ELR (cell line): ENCODE measurements around the gene POMZP3.
"Not testable (repeated sequence)": the region's sequence is repeated elsewhere in the genome, so short reads cannot be mapped to it uniquely, and the experiment has no call there.

ENCODE experiments used
- DNase-seq: peaks from one replicate; pipeline ENCODE4 v3.0.0-alpha.2; 2015; ENCODE audit warnings: low read depth

Gene POMZP3

DNA sequence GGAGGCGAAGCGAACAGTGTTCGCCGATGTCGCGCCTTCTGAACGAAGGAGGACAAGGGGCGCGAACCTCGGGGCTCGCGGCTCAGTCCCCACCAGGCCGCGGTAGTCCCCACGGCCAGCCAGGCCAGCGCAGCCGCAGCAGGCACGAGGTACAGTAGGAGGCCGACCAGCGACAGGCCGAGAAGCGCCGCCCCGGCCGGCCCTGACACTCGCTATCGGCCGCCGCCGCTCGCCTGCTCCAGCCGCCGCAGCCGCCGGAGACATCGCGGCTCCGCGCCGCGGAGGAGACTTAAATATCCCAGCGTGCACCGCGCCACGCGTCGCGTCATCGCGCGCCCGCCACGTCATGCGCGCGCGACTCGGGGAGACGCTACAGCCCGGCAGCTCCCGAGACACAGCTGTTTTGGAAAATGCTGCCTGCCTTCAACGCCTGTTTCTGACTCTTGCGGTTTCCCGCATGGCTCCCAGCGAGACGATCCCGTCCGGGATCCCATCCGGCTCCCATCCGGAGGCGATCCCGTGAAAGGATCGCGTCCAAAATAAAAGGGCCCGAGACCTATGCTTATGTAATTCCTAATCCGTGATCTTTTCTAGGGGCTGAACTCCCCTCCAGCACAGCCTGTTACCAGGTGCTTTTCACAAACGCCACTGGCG is at the start of gene POMZP3:
TSS of gene POMZP3 (minus strand) at position 291 of the 654 bp plus-strand sequence. CDS start 1,215 bp downstream, outside the sequence.
- peak; percentile 26 for DNase-seq

DNA sequence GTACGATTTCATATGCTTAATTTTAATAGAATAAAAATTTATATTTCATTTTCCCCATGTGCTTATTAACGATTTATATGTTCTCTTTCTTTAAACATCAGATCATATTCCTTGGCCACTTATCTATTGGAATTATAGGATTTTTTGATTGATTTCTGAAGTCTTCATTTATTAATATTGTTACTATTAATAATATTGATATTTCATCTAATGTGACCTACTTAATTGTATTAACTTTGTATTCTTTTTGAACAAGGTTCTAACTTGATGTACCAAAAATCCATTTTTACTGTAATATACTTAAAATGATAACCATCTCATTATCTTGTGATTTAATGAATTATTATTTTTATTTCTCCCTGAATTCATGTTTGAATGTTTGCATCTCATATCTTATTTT is 48.7 kb upstream of the POMZP3 start:
- not testable (repeated sequence) for DNase-seq

DNA sequence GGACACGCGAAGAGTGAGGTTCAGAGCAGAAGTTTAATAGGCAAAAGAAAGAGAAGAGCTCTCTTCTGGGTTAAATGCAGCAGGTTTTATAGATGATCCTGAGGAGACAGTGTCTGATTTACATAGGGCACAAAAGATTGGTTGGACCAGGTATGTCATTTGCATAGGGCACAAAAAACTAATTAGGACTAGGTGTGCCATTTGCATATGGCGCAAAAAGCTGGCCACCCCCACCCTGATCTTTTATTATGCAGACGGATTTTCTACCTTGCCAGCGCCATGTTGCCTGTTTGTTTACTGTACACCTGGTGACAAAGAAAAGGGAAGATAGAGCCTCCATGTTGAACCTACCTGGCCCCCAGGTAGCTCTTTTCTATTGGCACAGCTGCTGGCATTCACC is 46.3 kb upstream of the POMZP3 start:
- not testable (repeated sequence) for DNase-seq

DNA sequence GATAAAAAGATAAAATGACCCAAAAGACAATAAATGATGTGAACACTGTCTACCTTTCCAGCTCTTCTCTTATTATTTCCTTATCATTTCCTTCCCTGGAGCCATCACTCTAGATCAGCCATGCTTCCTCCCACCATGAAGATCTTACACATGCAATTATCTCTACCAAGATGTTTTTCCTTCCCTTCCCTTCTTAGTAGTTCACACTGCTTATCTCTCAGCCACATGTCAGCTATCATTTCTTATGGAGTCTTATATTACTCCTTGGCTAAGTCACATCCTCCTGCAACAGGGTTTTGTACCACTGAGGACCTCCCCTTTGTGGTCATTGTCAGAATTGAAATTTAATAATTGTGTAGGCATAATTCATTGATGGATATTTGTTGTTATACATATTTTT is 32.1 kb upstream of the POMZP3 start:
- DNase-seq, result not testable (repeated sequence)

DNA sequence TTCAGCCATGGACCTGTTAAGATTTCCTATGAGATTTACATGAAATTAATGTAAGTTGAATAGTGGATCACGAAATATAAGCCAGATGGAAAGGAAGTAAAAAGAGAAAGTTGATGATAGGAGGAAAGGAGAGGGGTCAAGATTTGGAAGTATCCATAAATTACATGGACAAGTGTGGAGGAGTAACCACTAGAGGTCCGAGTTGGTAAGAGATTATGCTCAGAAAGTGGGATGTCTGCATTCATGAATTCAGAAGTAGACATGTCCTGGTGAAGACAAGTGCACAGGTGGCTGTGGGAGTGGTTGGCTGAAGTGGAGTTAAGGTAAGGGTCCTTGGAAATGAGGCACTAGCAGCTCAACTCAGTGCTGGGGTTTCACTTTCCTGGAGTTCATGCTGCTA is 29.3 kb upstream of the POMZP3 start:
- peak; percentile 2 for DNase-seq

DNA sequence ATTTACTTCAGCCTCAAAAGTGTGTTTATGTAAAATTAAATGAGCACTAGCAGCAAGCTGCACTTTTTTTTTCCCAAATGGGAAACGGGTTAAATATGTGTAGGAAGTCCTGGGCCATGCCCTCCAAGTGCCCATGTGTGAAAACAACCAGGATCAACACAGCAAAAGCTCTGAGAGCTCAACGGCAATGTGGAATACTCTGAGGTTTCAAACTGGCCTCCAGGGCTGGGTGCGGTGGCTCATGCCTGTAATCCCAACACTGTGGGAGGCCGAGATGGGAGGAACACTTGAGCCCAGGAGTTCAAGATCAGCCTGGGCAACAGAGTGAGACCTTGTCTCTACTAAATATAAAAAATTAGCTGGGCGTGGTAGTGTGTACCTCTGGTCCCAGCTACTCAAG is 15.5 kb upstream of the POMZP3 start:
- DNase-seq, result not testable (repeated sequence)

DNA sequence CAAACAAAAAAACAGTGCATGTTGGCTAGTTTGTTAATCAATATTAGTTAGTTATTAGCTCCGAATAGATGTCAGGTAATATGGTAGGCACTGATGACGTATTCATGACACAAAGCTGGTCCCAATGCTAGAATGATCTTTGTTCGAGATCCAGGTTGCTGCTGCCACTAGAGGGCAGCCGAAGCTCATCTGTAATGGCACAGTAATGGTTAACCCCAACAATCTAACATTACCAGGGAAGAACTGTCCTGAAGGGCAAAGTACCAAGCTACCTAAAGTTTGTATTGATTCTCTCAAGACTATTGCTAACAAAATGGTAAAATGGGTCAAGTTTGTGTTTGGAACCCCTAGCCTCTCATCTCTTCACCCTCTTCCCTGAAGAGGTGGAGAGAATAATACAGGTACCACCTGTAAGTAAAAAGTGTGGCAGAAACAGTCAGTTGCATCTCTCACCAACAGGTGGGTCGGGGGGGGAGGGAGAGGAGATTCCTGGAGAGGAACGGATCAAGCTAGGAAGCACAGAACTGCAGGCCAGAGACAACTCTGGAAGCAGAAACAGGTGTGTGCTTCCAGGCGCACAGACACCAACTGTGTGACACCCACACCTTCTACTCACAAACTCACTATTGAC is 10.1 kb upstream of the POMZP3 start:
- not testable (repeated sequence) for DNase-seq

DNA sequence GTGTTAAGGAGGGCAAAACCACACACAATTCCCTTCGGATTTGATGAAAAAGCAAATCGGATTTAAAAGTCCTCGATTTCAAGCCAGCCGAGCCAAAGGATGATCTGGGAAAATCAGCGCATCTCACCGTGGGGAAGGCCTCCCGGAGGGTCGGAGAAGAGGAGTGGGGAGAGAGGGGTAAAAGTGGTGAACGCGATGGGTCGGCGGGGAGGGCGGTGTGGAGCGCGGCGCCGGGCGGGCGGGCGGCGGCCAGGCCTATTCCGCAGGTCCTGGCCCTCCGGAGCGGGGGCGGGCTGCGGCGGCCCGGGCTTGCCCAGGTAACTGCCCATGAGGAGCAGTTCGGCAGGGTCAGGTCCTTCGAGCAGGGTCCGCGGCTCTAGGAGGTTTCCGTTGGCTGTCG is 498 bp downstream of the POMZP3 start:
- DNase-seq, result peak; percentile 15

DNA sequence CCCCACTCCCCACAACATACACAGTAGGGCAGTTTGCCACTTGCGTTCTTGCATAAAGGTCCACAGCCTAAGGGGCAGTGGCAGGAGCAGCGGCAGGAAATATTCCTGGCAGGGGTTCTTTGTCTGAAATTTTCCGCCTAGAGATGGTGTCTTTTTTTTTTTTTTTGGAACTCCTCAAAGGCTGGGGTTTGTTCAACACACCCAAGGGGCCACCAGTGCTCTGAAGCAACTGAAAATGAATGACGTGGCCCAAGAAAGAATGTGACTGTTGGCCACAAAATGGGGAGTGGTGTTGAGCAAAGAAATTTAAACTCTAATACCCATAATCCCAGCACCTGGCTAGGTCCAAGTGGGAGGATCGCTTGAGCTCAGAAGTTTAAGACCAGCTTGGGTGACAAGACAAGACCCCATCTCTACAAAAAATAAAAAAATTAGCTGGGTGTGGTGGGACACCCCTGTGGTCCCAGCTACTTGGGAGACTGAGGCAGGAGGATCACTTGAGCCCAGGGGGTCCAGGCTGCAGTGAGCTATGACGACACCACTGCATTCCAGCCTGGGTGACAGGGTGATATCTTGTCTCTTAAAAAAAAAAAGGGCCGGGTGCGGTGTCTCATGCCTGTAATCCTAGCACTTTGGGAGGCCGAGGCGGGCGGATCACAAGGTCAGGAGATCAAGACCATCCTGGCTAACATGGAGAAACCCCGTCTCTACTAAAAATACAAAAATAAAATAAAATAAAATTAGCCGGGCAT is 7.5 kb downstream of the POMZP3 start:
- not testable (repeated sequence) for DNase-seq

DNA sequence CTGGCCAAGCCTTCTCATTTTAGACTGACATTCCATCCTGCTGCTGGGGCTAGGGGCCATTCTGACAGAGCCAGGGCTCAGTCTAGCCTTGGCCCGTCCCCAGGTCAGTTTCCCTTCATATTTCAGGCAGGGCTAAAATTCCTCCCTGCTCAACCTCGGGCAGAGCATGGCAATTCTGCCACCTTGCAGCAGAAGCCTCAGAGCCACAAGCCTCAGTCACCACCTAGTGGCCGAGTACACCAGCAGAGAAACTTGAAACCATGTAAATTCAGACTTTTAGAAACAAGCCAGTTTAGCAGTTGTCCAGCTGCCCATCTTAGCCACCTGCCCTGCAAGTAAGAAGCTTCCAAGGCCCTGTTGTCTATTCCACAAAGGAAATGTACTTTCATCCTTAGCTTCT is 13.3 kb downstream of the POMZP3 start:
- DNase-seq, result peak; percentile 75

DNA sequence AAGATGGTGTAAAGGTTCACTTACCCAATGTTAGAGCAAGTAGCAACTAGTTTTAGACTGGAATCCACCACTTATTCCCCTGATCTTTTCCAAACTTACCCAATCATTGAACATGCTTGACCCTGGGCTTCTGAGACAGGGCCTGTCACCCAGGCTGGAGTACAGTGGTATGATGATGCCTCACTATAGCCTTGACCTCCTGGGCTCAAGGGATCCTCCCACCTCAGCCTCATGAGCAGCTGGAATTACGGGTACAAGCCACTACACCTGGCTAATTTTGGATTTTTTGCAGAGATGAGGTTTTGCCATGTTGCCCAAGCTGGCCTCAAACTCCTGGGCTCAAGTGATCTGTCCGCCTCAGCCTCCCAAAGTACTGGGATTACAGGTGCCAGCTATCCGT is 14.8 kb downstream of the POMZP3 start:
- not testable (repeated sequence) for DNase-seq

DNA sequence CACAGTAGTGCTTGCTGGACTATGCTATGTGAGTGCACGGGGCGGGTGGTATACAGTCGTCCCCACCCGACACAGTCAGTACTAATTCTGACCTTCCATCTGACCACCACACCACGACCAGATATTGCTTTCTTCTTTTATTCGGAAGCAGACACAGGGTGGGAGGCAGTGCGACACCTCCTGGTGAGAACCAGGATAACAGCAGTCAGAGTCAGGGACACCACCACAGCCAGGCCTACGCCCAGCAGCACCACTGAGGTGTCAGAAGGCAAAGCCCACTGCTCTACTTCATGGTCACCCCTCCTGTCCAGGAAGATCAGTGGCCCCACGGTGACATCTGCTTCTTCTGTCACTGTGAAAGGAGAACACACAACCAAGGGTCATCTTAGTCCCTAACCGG is 17.2 kb downstream of the POMZP3 start:
- not testable (repeated sequence) for DNase-seq

DNA sequence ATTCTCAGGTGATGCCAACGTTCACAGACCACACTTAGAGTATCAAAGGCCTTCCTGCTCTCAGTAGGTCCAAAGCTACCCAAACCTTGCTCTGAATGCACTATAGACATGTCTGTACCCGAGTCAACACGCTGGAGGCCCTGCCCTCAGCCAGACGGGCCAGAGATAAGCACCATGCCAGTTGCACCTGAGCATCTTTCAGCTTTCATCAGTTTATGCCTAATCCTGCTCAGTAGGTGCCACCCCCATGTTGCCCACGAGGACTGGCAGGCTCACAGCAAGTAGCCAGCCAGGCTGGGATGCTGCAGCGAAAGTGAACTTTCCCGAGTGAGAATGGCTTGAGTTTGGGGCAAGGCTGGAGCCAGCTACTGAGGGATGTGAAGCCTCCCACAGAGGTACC is 18.6 kb downstream of the POMZP3 start:
- DNase-seq, result not testable (repeated sequence)

DNA sequence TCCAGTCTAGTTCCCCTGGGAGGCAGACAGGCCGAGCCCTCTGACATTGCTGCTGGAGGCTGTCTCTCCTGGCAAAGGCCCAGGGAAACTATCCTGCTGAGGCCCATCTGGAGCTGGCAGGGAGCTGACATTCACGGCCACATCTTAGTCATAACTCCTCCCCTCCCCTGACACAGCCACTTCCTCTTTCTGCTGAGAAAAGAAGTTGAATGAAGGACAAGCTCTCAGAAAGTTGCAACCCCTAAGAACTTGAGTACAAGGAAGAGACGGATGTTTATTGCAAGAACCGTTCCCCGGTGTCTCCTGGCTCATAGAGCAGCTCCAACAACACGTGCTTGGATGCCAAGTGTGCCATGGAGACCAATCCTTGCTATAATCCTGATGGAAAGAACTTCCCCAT is 21.1 kb downstream of the POMZP3 start:
- peak; percentile 78 for DNase-seq

DNA sequence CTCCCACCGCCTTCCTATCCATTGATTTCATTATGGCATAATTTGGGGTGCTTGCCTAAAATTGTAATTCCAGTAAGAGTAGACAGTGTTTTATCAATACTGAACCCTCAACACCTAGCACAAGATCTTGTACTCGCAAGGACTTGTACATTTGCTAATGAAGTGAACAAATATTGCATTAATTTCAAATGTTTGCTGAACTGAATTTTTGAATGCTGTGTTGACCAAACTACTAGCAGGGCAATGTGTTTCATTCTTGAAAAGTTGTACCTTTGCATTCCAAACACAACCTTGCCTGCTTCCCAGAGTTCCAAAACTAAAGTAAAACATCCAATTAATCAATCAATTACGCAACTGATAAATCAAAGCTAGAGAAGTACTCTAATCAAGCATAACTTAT is 26.4 kb downstream of the POMZP3 start:
- DNase-seq, result not testable (repeated sequence)

DNA sequence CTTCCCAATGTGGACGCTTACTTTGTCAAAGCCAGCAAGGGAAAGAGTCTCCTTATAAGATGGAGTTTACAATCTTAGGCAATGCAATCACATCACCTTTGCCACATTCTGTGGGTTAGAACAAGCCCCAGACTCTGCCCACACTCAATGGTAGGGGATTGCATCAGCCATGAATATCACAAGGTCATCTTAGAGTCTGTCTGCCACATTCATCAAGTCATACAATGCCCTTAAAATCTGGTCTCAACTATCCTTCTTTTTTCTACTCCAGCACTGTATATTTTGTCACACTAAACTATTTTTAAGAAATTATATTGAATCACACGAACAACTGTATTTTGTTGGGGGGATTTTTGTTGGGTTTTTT is 27.0 kb downstream of the POMZP3 start:
- DNase-seq, result not testable (repeated sequence)

DNA sequence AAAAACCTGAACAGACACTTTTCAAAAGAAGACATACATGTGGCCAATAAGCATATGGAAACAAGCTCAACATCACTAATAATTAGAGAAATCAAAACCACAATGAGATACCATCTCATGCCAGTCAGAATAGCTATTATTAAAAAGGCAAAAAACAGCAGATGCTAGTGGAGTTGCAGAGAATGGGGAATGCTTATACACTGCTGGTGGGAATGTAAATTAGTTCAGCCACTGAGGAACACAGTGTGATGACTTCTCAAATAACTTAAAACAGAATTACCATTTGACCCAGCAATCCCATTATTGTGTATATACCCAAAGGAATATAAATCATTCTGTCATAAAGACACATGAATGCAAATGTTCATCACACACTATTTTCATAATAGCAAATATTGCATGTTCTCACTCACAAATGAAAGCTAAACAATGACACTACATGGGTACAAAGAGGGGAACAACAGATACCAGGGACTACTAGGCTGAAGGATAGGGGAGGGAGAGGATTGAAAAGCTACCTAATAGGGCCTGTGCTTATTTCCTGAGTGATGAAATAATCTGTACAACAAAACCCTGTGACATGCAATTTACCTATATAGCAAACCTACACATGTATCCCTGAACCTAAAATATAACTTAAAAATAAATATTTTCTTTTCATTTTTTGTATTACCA is 28.4 kb downstream of the POMZP3 start:
- DNase-seq, result not testable (repeated sequence)

DNA sequence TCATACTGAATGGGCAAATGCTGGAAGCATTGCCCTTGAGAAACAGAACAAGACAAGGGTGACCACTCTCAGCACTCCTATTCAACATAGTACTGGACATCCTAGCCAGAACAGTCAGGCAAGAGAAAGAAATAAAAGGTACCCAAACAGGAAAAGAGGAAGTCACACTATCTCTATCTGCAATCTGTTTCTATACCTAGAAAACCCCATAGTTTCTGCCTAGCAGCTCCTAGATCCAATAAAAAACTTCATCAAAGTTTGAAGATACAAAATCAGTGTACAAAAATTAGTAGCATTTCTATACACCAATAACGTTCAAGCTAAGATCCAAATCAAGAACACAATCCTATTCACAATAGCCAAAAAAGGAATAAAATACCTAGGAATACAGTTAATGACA is 29.8 kb downstream of the POMZP3 start:
- not testable (repeated sequence) for DNase-seq

DNA sequence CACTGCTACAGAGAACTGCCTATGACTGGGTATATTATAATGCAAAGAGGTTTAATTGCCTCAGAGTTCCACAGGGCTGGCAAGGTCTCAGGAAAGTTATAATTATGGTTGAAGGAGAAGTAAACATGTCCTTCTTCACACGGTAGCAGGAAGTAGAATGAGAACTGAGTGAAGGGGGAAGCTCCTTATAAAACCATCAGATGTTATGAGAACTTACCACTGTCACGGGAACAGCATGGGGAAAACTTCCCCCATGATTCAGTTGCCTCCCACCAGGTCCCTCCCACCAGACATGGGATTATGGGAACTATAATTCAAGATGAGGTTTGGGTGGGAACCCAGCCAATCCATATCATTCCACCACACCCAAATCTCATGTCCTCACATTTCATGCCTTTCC is 34.4 kb downstream of the POMZP3 start:
- not testable (repeated sequence) for DNase-seq

DNA sequence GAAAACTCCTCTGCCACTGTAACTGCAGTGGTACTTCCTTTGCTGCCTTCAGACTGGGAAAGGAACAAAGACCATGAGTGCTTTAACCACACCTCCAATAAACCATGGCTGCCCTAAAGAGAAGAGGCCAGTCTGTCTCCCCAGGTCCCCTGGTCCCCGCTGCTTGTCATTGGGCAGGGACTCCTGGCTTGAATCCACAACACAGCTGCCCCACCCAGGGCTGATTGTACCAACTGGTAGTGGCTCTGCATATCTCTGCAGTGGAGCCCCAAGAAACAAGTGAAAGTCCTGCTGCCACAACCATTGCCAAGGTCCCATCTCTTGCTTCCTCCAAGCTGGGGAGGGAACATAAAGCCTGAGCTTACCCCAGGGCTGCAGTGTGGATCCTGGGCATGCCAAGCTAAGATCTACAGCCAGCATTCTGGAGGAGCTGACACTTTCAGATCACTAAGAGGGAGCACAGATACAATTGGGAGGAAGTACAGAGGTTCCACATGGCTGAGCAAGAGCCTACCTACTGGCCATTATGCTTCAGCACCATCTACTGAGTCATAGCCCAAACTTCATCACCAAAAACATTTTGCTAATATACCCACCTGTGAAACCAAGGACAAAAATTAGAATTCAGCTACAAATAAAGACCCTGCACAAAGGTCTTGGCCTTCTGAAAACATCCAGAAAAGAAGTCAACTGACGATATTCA is 35.3 kb downstream of the POMZP3 start:
- DNase-seq, result not testable (repeated sequence)

DNA sequence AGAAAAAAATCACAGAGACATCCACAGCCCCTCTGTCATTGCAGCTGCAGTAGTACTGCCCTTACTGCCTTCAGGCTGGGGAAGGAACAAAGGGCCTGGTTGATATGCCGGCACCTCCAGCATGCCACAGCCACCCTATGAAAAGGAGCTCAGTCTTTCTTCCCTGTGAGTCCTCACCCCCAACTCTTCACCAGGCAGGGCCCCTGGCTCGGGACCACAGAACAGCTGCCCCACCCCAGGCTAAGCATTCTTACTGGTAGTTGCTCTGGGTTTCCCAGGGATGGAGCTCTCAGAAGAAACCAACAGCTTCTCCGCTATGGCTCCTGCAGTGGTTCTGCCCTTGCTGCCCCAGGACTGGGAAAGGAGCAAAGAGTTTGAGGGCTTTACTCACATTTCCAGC is 36.0 kb downstream of the POMZP3 start:
- DNase-seq, result not testable (repeated sequence)

DNA sequence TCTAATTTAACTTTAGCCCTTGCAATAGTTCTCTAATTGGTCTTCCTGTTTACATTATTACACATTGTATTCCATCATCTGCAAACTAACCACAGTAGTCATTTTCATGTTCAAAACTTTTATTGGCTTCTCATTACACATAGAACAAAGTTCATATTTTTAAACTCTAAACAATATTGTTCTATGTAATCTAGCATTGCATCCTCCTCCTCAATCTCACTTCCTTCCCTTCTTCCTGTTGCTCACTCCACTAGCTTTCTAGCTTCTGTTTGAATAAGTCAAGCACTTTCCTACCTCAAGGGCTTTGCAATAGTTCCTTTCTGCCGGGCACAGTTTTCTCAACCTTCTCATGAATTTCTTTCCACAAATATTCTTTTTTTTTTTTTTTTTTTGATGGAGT is 38.5 kb downstream of the POMZP3 start:
- not testable (repeated sequence) for DNase-seq
